ENCODE measurements around the gene KAT2B. TPM values are rescaled to one million over a fixed set of nuclear protein-coding genes. Genes with fewer than 3 reads are reported as not detected.

KAT2B gene
- total RNA-seq, 2 donors from 2014 or later, result 2.2 to 4.1 TPM

GRCh38 chr3:20125897-20126296, 85.7 kb downstream of the KAT2B start:
- 96 to 97% methylated on average over 9 to 10 of the region's 10 CpGs for WGBS, 2 experiments (ENCODE audit: insufficient coverage in 1 of 2, insufficient read length in 1 of 2)

GRCh38 chr3:20128358-20128757, 88.1 kb downstream of the KAT2B start:
- H3K27ac Mint-ChIP-seq, result no peak overlapping the region
- H3K9ac ChIP-seq (ENCODE audit: extremely low read depth, low read length, poor library complexity, severe bottlenecking), result no peak overlapping the region
- no peak for TF ChIP-seq CTCF (conservative IDR thresholded peaks at IDR 0.05)
- H3K4me1 ChIP-seq (ENCODE audit: control insufficient read depth, insufficient read depth, low read length), result no peaks in the 10 kb centered on the region
- peaks cover 2% of the 10 kb centered on the region for H3K36me3 Mint-ChIP-seq (ENCODE audit: low read depth)
- no peak overlapping the region for H3K4me3 Mint-ChIP-seq
- 85% methylated on average over 2 of the region's 2 CpGs; no CpG with 5 or more reads in 1 of the 2 experiments for WGBS, 2 experiments (ENCODE audit: insufficient coverage in 1 of 2, insufficient read length in 1 of 2)
- DNase-seq, result no peak
- H3K9me3 Mint-ChIP-seq, result no peaks in the 10 kb centered on the region
- H3K27me3 Mint-ChIP-seq (ENCODE audit: insufficient read depth), result no peaks in the 10 kb centered on the region
- no peak overlapping the region for H3K4me3 ChIP-seq (ENCODE audit: low read length)
- no peaks in the 10 kb centered on the region for H3K27me3 ChIP-seq (ENCODE audit: control insufficient read depth, insufficient read depth, low read length, poor library complexity, severe bottlenecking)
- no peak overlapping the region for H3K27ac ChIP-seq (ENCODE audit: low read depth, low read length)
- H3K9me3 ChIP-seq (ENCODE audit: control insufficient read depth, low read length), result no peaks in the 10 kb centered on the region
- no peaks in the 10 kb centered on the region for H3K4me1 Mint-ChIP-seq
- H3K36me3 ChIP-seq (ENCODE audit: control insufficient read depth, insufficient read depth, low read length), result no peaks in the 10 kb centered on the region

More at GRCh38 chr3:20125897-20126296, 85.7 kb downstream of the KAT2B start:
- Histone ChIP-seq H3K36me3 (ENCODE audit: control insufficient read depth, insufficient read depth, low read length) (no peaks in the 10 kb centered on the region), H3K27ac (ENCODE audit: low read depth, low read length) (no peak overlapping the region), H3K27me3 (ENCODE audit: control insufficient read depth, insufficient read depth, low read length, poor library complexity, severe bottlenecking) (no peaks in the 10 kb centered on the region), H3K9ac (ENCODE audit: extremely low read depth, low read length, poor library complexity, severe bottlenecking) (no peak overlapping the region), H3K4me3 (ENCODE audit: low read length) (no peak overlapping the region), H3K9me3 (ENCODE audit: control insufficient read depth, low read length) (no peaks in the 10 kb centered on the region), H3K4me1 (ENCODE audit: control insufficient read depth, insufficient read depth, low read length) (no peaks in the 10 kb centered on the region)
- TF ChIP-seq CTCF (conservative IDR thresholded peaks at IDR 0.05), result no peak
- Mint-ChIP-seq H3K27ac (no peak overlapping the region), H3K36me3 (ENCODE audit: low read depth) (peaks cover 2% of the 10 kb centered on the region), H3K4me3 (no peak overlapping the region), H3K4me1 (no peaks in the 10 kb centered on the region), H3K9me3 (no peaks in the 10 kb centered on the region), H3K27me3 (ENCODE audit: insufficient read depth) (no peaks in the 10 kb centered on the region)
- no peak for DNase-seq

GRCh38 chr3:20130106-20130505, 89.9 kb downstream of the KAT2B start:
- H3K4me1 Mint-ChIP-seq, result no peaks in the 10 kb centered on the region
- no peaks in the 10 kb centered on the region for H3K27me3 ChIP-seq (ENCODE audit: control insufficient read depth, insufficient read depth, low read length, poor library complexity, severe bottlenecking)
- peak; percentile 25 for TF ChIP-seq CTCF (conservative IDR thresholded peaks at IDR 0.05)
- whole genome bisulfite sequencing, 2 experiments (ENCODE audit: insufficient coverage in 1 of 2, insufficient read length in 1 of 2), result 92 to 93% methylated on average over 3 to 7 of the region's 7 CpGs
- H3K9ac ChIP-seq (ENCODE audit: extremely low read depth, low read length, poor library complexity, severe bottlenecking), result no peak overlapping the region
- no peaks in the 10 kb centered on the region for H3K27me3 Mint-ChIP-seq (ENCODE audit: insufficient read depth)
- no peaks in the 10 kb centered on the region for H3K9me3 ChIP-seq (ENCODE audit: control insufficient read depth, low read length)
- H3K4me3 Mint-ChIP-seq, result no peak overlapping the region
- no peak for DNase-seq
- H3K27ac Mint-ChIP-seq, result no peak overlapping the region
- H3K4me1 ChIP-seq (ENCODE audit: control insufficient read depth, insufficient read depth, low read length), result no peaks in the 10 kb centered on the region
- peaks cover 2% of the 10 kb centered on the region for H3K36me3 Mint-ChIP-seq (ENCODE audit: low read depth)
- H3K36me3 ChIP-seq (ENCODE audit: control insufficient read depth, insufficient read depth, low read length), result no peaks in the 10 kb centered on the region
- no peaks in the 10 kb centered on the region for H3K9me3 Mint-ChIP-seq
- no peak overlapping the region for H3K4me3 ChIP-seq (ENCODE audit: low read length)
- H3K27ac ChIP-seq (ENCODE audit: low read depth, low read length), result no peak overlapping the region
